ENCODE results near the gene OR56A4. TPM values are rescaled to one million over a fixed set of nuclear protein-coding genes. Genes with fewer than 3 reads are reported as not detected.
A peak's percentile ranks its signal among the peaks of the same experiment; 100 is the strongest.
"Not testable (repeated sequence)": the region's sequence is repeated elsewhere in the genome, so short reads cannot be mapped to it uniquely, and the experiment has no call there.

OR56A4 gene
- total and polyA plus RNA-seq, 2 of the 13 experiments (the other 11 are each of a cell fraction or from before 2014, with no cell fraction given): not detected

DNA sequence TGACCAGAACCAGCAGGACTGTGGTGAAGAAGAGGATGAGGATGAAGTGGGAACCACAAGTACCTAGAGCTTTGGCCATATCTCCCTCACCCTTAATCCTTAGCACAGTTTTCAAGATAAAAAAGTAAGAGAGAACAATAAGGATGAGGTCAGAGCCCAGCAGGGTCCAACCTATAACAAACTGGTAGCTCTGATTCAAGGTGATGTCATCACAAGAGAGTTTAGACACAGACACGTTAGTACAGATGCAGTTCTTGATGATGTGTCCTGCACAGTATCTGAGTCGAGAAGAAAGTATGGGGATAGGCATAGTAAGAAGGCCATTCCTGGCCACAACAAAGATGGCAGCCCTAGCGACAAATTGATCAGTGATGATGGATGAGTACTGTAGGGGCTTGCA, 39.0 kb downstream of the OR56A4 start:
- POLR2A ChIA-PET: no interaction called here
- Histone ChIP-seq H3K9ac (ENCODE audit: insufficient read depth, low read depth, low read length) (no peak overlapping the region), H3K4me2 (ENCODE audit: low read depth, low read length) (no peak overlapping the region), H3K9me3 (ENCODE audit: low read length) (peaks cover 13% of the 10 kb centered on the region), H3K36me3 (replicated peaks in 1 of 2; ENCODE audit: control insufficient read depth in 1 of 2, insufficient read depth in 2 of 2, low read length in 2 of 2) (no peaks in the 10 kb centered on the region), H3K27ac (ENCODE audit: extremely low read length, insufficient read depth, low read length) (no peak overlapping the region), H3K27me3 (ENCODE audit: control insufficient read depth in 1 of 2, insufficient read depth in 2 of 2, low read length in 2 of 2) (no peaks in the 10 kb centered on the region), H4K20me1 (ENCODE audit: insufficient read depth, low read length) (no peaks in the 10 kb centered on the region), H3K4me1 (ENCODE audit: insufficient read depth, low read length) (no peaks in the 10 kb centered on the region), H3K4me3 (replicated peaks in 1 of 3; ENCODE audit: insufficient read depth in 1 of 3, low read depth in 2 of 3, low read length in 3 of 3) (no peak overlapping the region), H2AFZ (ENCODE audit: low read length) (no peak overlapping the region), H3K79me2 (ENCODE audit: insufficient read depth, low read length) (no peaks in the 10 kb centered on the region)
- no peak for DNase-seq (ENCODE audit: low spot score)
- intact Hi-C loops (cut with micrococcal nuclease; ENCODE audit: unreplicated experiment) (no loop called here), in situ Hi-C loops (cut with HindIII; ENCODE audit: extremely low pct_ligation_motif_present, low pct_unique_long_range_greater_than_20kb) (no loop called here)
- TF ChIP-seq CREB1 (IDR thresholded peaks at IDR 0.05) (peak; percentile 50; the same call in 1 of the 2 replicates), CREB1 (CRISPR knock-in tag; IDR thresholded peaks at IDR 0.05) (no peak), ZIK1 (CRISPR knock-in tag; IDR thresholded peaks at IDR 0.05; ENCODE audit: borderline replicate concordance, low read depth) (no peak), ATF7 (IDR thresholded peaks at IDR 0.05) (peak; percentile 72), ATF7 (CRISPR knock-in tag; IDR thresholded peaks at IDR 0.05) (no peak)
- CTCF ChIA-PET (ENCODE audit: low intra/inter-chr PET ratio, low total read pairs): no interaction called here
- FAIRE-seq: no peak
- ATAC-seq: no peak
- WGBS (ENCODE audit: low lambda C conversion rate): 0% methylated on average over 3 of the region's 3 CpGs
- BruUV-seq (replicated peaks): no TSS peak

DNA sequence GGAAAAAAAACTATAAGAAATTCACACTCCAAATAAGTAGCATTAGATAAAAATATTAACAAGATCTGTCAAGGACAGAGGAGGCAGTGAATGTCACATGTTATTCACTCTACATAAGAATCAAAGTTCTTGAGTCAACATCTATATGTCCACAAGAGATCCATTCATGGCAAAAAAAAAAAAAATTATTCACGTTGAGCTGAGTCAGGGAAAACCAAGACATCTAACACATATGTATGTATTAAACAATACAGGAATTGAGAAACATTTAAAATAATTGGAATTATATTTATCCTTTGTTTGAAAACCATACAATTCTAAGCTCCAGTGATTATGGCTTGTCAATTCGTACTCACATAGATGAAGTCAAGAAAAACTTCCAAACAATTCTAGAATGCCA, 39.8 kb downstream of the OR56A4 start:
- FAIRE-seq: no peak
- CTCF ChIA-PET (ENCODE audit: low intra/inter-chr PET ratio, low total read pairs): no interaction called here
- Histone ChIP-seq H2AFZ (ENCODE audit: low read length) (no peak overlapping the region), H4K20me1 (ENCODE audit: insufficient read depth, low read length) (no peaks in the 10 kb centered on the region), H3K27me3 (ENCODE audit: control insufficient read depth in 1 of 2, insufficient read depth in 2 of 2, low read length in 2 of 2) (no peaks in the 10 kb centered on the region), H3K4me2 (ENCODE audit: low read depth, low read length) (no peak overlapping the region), H3K4me1 (ENCODE audit: insufficient read depth, low read length) (no peaks in the 10 kb centered on the region), H3K9me3 (ENCODE audit: low read length) (peaks cover 13% of the 10 kb centered on the region), H3K4me3 (replicated peaks in 1 of 3; ENCODE audit: insufficient read depth in 1 of 3, low read depth in 2 of 3, low read length in 3 of 3) (no peak overlapping the region), H3K79me2 (ENCODE audit: insufficient read depth, low read length) (no peaks in the 10 kb centered on the region), H3K27ac (ENCODE audit: extremely low read length, insufficient read depth, low read length) (no peak overlapping the region), H3K36me3 (replicated peaks in 1 of 2; ENCODE audit: control insufficient read depth in 1 of 2, insufficient read depth in 2 of 2, low read length in 2 of 2) (no peaks in the 10 kb centered on the region), H3K9ac (ENCODE audit: insufficient read depth, low read depth, low read length) (no peak overlapping the region)
- TF ChIP-seq MAFK (conservative IDR thresholded peaks at IDR 0.05 in 1 of 2, IDR thresholded peaks at IDR 0.05 in 1 of 2; ENCODE audit: low read length in 2 of 2) (peak; percentile 36 to 66; a peak in 3 of 4 replicates), PRMT3 (CRISPR knock-in tag; IDR thresholded peaks at IDR 0.05; ENCODE audit: borderline replicate concordance, low read depth) (no peak)
- intact Hi-C loops (cut with micrococcal nuclease; ENCODE audit: unreplicated experiment): no loop called here
- no peak for DNase-seq (ENCODE audit: low spot score)
- no peak for ATAC-seq
- 2% methylated on average over 2 of the region's 2 CpGs for WGBS (ENCODE audit: low lambda C conversion rate)
- BruUV-seq (replicated peaks): no TSS peak
- in situ Hi-C loops (cut with HindIII; ENCODE audit: extremely low pct_ligation_motif_present, low pct_unique_long_range_greater_than_20kb): no loop called here
- POLR2A ChIA-PET: no interaction called here

GRCh38 chr11:5960704-5961320, 45.9 kb downstream of the OR56A4 start:
- H3K9ac ChIP-seq (ENCODE audit: insufficient read depth, low read depth, low read length); DNase-seq (ENCODE audit: low spot score); H3K4me1 ChIP-seq (ENCODE audit: insufficient read depth, low read length); H3K27ac ChIP-seq (ENCODE audit: extremely low read length, insufficient read depth, low read length); H3K79me2 ChIP-seq (ENCODE audit: insufficient read depth, low read length); H4K20me1 ChIP-seq (ENCODE audit: insufficient read depth, low read length); H3K4me2 ChIP-seq (ENCODE audit: low read depth, low read length); H3K27me3 ChIP-seq (ENCODE audit: control insufficient read depth in 1 of 2, insufficient read depth in 2 of 2, low read length in 2 of 2); CTCF ChIA-PET (ENCODE audit: low intra/inter-chr PET ratio, low total read pairs); ATAC-seq; FAIRE-seq; H3K4me3 ChIP-seq (replicated peaks in 1 of 3; ENCODE audit: insufficient read depth in 1 of 3, low read depth in 2 of 3, low read length in 3 of 3); H3K36me3 ChIP-seq (replicated peaks in 1 of 2; ENCODE audit: control insufficient read depth in 1 of 2, insufficient read depth in 2 of 2, low read length in 2 of 2); intact Hi-C loops (cut with micrococcal nuclease; ENCODE audit: unreplicated experiment); POLR2A ChIA-PET; BruUV-seq (replicated peaks); H2AFZ ChIP-seq (ENCODE audit: low read length); in situ Hi-C loops (cut with HindIII; ENCODE audit: extremely low pct_ligation_motif_present, low pct_unique_long_range_greater_than_20kb): not testable (repeated sequence)
- H3K9me3 ChIP-seq (ENCODE audit: low read length): peaks cover 22% of the 10 kb centered on the region
- WGBS (ENCODE audit: low lambda C conversion rate): 23% methylated on average over 4 of the region's 40 CpGs
